HG03342 (cell line): ENCODE data around the gene APOM.

ENCODE experiments used
- ATAC-seq: cut with Tn5 transposase; IDR thresholded peaks from one replicate; pipeline ENCODE4 v1.9.1; 2021; ENCODE audit warnings: mild to moderate bottlenecking, moderate library complexity; ENCODE audit not compliant: unreplicated experiment

Gene APOM

GRCh38 chr6:31677955-31678354 is 22.3 kb downstream of the APOM start:
- no peak for ATAC-seq

GRCh38 chr6:31680226-31681134 is 24.8 kb downstream of the APOM start, which contains the start of gene LY6G5C:
TSS of gene LY6G5C (minus strand) at chr6:31681067. CDS start at chr6:31680373, 694 bp downstream.
- ATAC-seq = no peak

- no peak for ATAC-seq
Measured at GRCh38 chr6:31681135-31681671, 25.5 kb downstream of the APOM start.

- ATAC-seq = no peak
Measured at GRCh38 chr6:31683591-31683990, 27.9 kb downstream of the APOM start.

- ATAC-seq = no peak
Measured at GRCh38 chr6:31686483-31686882, 30.8 kb downstream of the APOM start.

- ATAC-seq = no peak
Measured at GRCh38 chr6:31687321-31687720, 31.6 kb downstream of the APOM start.

GRCh38 chr6:31687860-31688693 is 32.4 kb downstream of the APOM start:
- ATAC-seq = no peak

GRCh38 chr6:31689249-31690110 is 33.8 kb downstream of the APOM start:
- no peak for ATAC-seq

GRCh38 chr6:31690231-31691077 is 34.8 kb downstream of the APOM start:
- no peak for ATAC-seq

- no peak for ATAC-seq
Measured at GRCh38 chr6:31691078-31691463, 35.4 kb downstream of the APOM start.

GRCh38 chr6:31691564-31692108 is 35.9 kb downstream of the APOM start:
- no peak for ATAC-seq

- ATAC-seq = no peak
Measured at GRCh38 chr6:31692353-31692752, 36.7 kb downstream of the APOM start.

- no peak for ATAC-seq
Measured at GRCh38 chr6:31692886-31693285, 37.2 kb downstream of the APOM start.

- ATAC-seq = no peak
Measured at GRCh38 chr6:31693535-31693934, 37.8 kb downstream of the APOM start.

- no peak for ATAC-seq
Measured at GRCh38 chr6:31697555-31697954, 41.9 kb downstream of the APOM start.

- ATAC-seq = no peak
Measured at GRCh38 chr6:31700740-31701401, 45.2 kb downstream of the APOM start.

- ATAC-seq = no peak
Measured at GRCh38 chr6:31701666-31702404, 46.1 kb downstream of the APOM start.

GRCh38 chr6:31702405-31702818 is 46.7 kb downstream of the APOM start:
- ATAC-seq = no peak
